GM13977 (cell line): Measurements from ENCODE around the gene ADCY2.

Experiments
- DNase-seq: peaks from one replicate; pipeline ENCODE4 v3.0.0; 2012; ENCODE audit warnings: low spot score
- CTCF ChIP-seq: IDR thresholded peaks from 2 replicates; pipeline ENCODE4 v1.5.1; 2012; ENCODE audit warnings: mild to moderate bottlenecking, control low read depth; ENCODE audit not compliant: insufficient read depth; ENCODE audit errors: extremely low read depth, missing control alignments
- in situ Hi-C: fragments of 300-500 bp; cut with MboI; formaldehyde crosslinking; loops from one replicate; pipeline ENCODE4 v1.12.0; 2022; ENCODE audit warnings: low sequenced_read_pairs, low pct_unique_long_range_greater_than_20kb, mixed read lengths, inconsistent platforms; ENCODE audit not compliant: unreplicated experiment

The ADCY2 gene

GRCh38 chr5:7673658-7674057 lies 277.7 kb downstream of the ADCY2 start:
- in situ Hi-C loops, result no loop called here
- no peak for TF ChIP-seq CTCF
- DNase-seq, result no peak

GRCh38 chr5:7676455-7676854 lies 280.5 kb downstream of the ADCY2 start:
- no peak for TF ChIP-seq CTCF
- DNase-seq, result no peak
- in situ Hi-C loops, result no loop called here

- in situ Hi-C loops, result no loop called here
- no peak for DNase-seq
- TF ChIP-seq CTCF, result no peak
Observed at GRCh38 chr5:7678030-7678429, 282.1 kb downstream of the ADCY2 start.

- no peak for DNase-seq
- in situ Hi-C loops, result no loop called here
- no peak for TF ChIP-seq CTCF
Observed at GRCh38 chr5:7679663-7680062, 283.7 kb downstream of the ADCY2 start.

- TF ChIP-seq CTCF, result no peak
- DNase-seq, result no peak
- in situ Hi-C loops, result no loop called here
Observed at GRCh38 chr5:7680260-7680659, 284.3 kb downstream of the ADCY2 start.

GRCh38 chr5:7682379-7682778 lies 286.4 kb downstream of the ADCY2 start:
- no peak for TF ChIP-seq CTCF
- no peak for DNase-seq

GRCh38 chr5:7683753-7684152 lies 287.8 kb downstream of the ADCY2 start:
- in situ Hi-C loops, result no loop called here
- TF ChIP-seq CTCF, result peak; percentile 6
- no peak for DNase-seq

More at GRCh38 chr5:7682379-7682778, 286.4 kb downstream of the ADCY2 start:
- in situ Hi-C loops, result no loop called here
